Cardiac fibroblast (primary cell): ENCODE data around the gene SPATS2L.
A peak's percentile ranks its signal among the peaks of the same experiment; 100 is the strongest.

Experiments
- DNase-seq, 2 donors: peaks; one replicate each; pipeline versions ENCODE4 v3.0.0 to v3.0.0-alpha.2; 2010; ENCODE audit warnings: low read depth in 2 of 2
- H3K4me3 ChIP-seq, 2 donors: replicated peaks in 1 of 2; 1 replicate in 1 of 2; 2 replicates in 1 of 2; pipeline ENCODE4 v1.5.1; 2011; ENCODE audit warnings: low read depth in 2 of 2, low read length in 2 of 2, mild to moderate bottlenecking in 2 of 2, moderate library complexity in 1 of 2
- TF ChIP-seq, protein P1 (sequence below): IDR thresholded peaks from one replicate; pipeline ENCODE4 v1.5.1; 2011; ENCODE audit warnings: low read depth, mild to moderate bottlenecking, low read length, inconsistent platforms

The SPATS2L gene

DNA sequence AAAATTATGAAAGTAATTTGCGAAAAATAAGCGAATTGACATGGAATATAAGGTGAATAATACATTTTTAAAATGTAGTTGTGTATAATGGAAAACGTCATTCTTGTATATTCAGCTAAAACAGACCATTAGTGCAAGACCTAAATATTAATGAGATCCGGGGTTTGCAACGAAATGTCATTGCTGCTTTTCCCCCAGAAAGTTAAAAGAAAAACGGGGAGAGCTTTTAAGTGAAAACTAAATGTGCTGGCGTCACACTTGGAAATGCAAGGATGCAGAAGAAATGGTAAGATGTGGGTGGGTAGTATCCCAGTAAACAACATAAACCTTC lies 219.0 kb downstream of the SPATS2L start:
- TF ChIP-seq, protein P1, sequence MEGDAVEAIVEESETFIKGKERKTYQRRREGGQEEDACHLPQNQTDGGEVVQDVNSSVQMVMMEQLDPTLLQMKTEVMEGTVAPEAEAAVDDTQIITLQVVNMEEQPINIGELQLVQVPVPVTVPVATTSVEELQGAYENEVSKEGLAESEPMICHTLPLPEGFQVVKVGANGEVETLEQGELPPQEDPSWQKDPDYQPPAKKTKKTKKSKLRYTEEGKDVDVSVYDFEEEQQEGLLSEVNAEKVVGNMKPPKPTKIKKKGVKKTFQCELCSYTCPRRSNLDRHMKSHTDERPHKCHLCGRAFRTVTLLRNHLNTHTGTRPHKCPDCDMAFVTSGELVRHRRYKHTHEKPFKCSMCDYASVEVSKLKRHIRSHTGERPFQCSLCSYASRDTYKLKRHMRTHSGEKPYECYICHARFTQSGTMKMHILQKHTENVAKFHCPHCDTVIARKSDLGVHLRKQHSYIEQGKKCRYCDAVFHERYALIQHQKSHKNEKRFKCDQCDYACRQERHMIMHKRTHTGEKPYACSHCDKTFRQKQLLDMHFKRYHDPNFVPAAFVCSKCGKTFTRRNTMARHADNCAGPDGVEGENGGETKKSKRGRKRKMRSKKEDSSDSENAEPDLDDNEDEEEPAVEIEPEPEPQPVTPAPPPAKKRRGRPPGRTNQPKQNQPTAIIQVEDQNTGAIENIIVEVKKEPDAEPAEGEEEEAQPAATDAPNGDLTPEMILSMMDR = no peak
- no peak for DNase-seq
- peak overlapping the region; percentile 75 to 78 for H3K4me3 ChIP-seq

DNA sequence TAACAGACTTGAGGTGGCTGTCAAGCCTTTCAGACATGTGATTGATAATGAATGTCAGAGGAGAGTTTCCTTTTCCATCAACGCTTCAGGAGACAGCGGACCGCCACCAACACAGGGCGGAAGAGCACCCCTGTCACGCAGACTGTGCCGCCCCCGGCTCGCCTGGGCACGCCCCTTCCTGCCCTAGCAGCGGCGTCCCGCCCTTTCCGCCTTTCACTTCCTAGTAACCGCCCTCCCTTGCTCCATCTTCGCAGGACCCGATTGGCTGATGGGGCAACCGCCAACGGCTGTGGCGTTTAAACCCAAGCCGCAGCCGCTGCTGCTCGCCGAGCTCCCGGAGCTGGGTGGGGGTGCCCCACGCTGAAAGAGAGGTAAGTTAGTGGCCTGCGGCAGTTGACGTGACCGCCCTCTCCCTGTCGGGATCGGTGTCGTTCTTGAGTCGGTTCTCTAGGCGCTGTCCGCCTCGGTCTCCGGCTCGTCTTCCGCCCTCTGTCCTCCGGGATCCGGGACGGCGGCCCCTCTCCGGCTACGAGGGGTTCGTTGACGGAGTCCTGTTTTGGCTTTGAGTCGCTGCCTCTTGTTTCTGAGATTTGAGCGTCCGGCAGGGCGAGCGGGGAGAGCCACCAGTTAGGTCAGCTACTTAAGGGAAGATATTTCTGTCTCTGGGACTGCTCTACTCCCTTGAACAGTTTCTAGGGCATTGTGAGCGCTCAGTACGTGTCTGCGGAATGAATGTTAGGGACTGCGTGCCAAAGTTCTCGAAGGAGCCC lies 219.6 kb downstream of the SPATS2L start, which contains the start of gene SGO2:
SGO2 (plus strand) TSS at position 326 of the 770 bp plus-strand sequence. CDS start 6,769 bp downstream, outside the sequence.
- TF ChIP-seq, protein P1 = no peak
- peak within 1 kb of the TSS; percentile 75 to 78 for H3K4me3 ChIP-seq
- DNase-seq = peak; percentile 93 to 94

DNA sequence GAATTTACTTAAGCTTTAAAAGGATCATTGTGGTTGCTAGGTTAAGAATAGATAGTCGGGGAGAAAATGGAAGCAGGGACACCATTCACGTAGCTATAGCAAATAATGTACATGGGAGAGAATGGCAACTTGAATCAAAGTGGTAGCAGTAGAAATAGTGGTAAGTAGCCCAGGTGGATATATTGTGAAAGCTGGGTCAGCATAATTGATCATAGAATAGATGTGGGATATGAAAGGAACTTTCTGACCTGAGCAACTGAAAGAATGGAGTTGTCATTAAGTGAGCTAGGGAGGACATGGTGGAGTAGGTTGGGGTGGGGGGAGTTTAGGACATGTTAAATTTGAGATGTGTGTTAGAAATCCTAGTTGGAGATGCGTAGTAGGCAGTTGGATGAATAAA lies 221.7 kb downstream of the SPATS2L start:
- TF ChIP-seq, protein P1 = no peak
- no peak for DNase-seq
- H3K4me3 ChIP-seq = no peak overlapping the region
